ENCODE measurements around the gene TXNRD2. TPM values are rescaled to one million over a fixed set of nuclear protein-coding genes. Genes with fewer than 3 reads are reported as not detected.
"Not testable (repeated sequence)": the region's sequence is repeated elsewhere in the genome, so short reads cannot be mapped to it uniquely, and the experiment has no call there.

TXNRD2 gene
- total RNA-seq, 1 donor from 2014 or later: 0.19 TPM

- Histone ChIP-seq H3K27me3 (no peaks in the 10 kb centered on the region), H4K20me1 (ENCODE audit: low read depth) (no peaks in the 10 kb centered on the region), H3K4me3 (no peak overlapping the region), H3K27ac (no peak overlapping the region), H3K36me3 (no peaks in the 10 kb centered on the region), H3K4me1 (peaks cover 12% of the 10 kb centered on the region), H3F3A (ENCODE audit: low read depth) (peaks cover 6% of the 10 kb centered on the region), H3K79me2 (ENCODE audit: low read depth) (no peaks in the 10 kb centered on the region), H3K9me3 (ENCODE audit: low read depth) (no peaks in the 10 kb centered on the region), H3K9ac (no peak overlapping the region), H2AFZ (replicated peaks) (no peak overlapping the region), H3K4me2 (no peak overlapping the region)
- peaks cover 20% of the 10 kb centered on the region for H3K9me3 Mint-ChIP-seq
- no peak for DNase-seq (ENCODE audit: low spot score)
- TF ChIP-seq EZH2 (IDR thresholded peaks at IDR 0.05) (no peak), EZH2phosphoT487 (IDR thresholded peaks at IDR 0.05) (no peak)
- TF ChIP-seq, protein P1, sequence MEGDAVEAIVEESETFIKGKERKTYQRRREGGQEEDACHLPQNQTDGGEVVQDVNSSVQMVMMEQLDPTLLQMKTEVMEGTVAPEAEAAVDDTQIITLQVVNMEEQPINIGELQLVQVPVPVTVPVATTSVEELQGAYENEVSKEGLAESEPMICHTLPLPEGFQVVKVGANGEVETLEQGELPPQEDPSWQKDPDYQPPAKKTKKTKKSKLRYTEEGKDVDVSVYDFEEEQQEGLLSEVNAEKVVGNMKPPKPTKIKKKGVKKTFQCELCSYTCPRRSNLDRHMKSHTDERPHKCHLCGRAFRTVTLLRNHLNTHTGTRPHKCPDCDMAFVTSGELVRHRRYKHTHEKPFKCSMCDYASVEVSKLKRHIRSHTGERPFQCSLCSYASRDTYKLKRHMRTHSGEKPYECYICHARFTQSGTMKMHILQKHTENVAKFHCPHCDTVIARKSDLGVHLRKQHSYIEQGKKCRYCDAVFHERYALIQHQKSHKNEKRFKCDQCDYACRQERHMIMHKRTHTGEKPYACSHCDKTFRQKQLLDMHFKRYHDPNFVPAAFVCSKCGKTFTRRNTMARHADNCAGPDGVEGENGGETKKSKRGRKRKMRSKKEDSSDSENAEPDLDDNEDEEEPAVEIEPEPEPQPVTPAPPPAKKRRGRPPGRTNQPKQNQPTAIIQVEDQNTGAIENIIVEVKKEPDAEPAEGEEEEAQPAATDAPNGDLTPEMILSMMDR (IDR thresholded peaks at IDR 0.05): no peak
- H3K27me3 Mint-ChIP-seq (ENCODE audit: insufficient read depth, low read depth): peaks cover 14% of the 10 kb centered on the region
- H3K27ac Mint-ChIP-seq: no peak overlapping the region
- peaks cover 22% of the 10 kb centered on the region for H3K4me1 Mint-ChIP-seq
- peaks cover 2% of the 10 kb centered on the region for H3K36me3 Mint-ChIP-seq
- H3K4me3 Mint-ChIP-seq: peak overlapping the region; percentile 48
Observed at GRCh38 chr22:19940536-19941364, 868 bp downstream of the TXNRD2 start.

GRCh38 chr22:19937616-19938473 lies 3.8 kb downstream of the TXNRD2 start:
- Histone ChIP-seq H3K9ac (no peak overlapping the region), H3K4me3 (no peak overlapping the region), H3K79me2 (ENCODE audit: low read depth) (no peaks in the 10 kb centered on the region), H3K36me3 (no peaks in the 10 kb centered on the region), H3F3A (ENCODE audit: low read depth) (no peaks in the 10 kb centered on the region), H3K27me3 (no peaks in the 10 kb centered on the region), H2AFZ (replicated peaks) (no peak overlapping the region), H3K9me3 (ENCODE audit: low read depth) (no peaks in the 10 kb centered on the region), H4K20me1 (ENCODE audit: low read depth) (no peaks in the 10 kb centered on the region), H3K27ac (no peak overlapping the region), H3K4me1 (peaks cover 5% of the 10 kb centered on the region), H3K4me2 (no peak overlapping the region)
- no peaks in the 10 kb centered on the region for H3K36me3 Mint-ChIP-seq
- H3K27me3 Mint-ChIP-seq (ENCODE audit: insufficient read depth, low read depth): peaks cover 11% of the 10 kb centered on the region
- no peak overlapping the region for H3K27ac Mint-ChIP-seq
- H3K4me1 Mint-ChIP-seq: peaks cover 10% of the 10 kb centered on the region
- no peak for TF ChIP-seq EZH2phosphoT487 (IDR thresholded peaks at IDR 0.05)
- TF ChIP-seq, protein P1 (IDR thresholded peaks at IDR 0.05): no peak
- no peak for TF ChIP-seq EZH2 (IDR thresholded peaks at IDR 0.05)
- DNase-seq (ENCODE audit: low spot score): no peak
- no peak overlapping the region for H3K4me3 Mint-ChIP-seq
- peaks cover 23% of the 10 kb centered on the region for H3K9me3 Mint-ChIP-seq

- peaks cover 9% of the 10 kb centered on the region for H3K27me3 Mint-ChIP-seq (ENCODE audit: insufficient read depth, low read depth)
- H3K9me3 ChIP-seq (ENCODE audit: low read depth): no peaks in the 10 kb centered on the region
- no peak overlapping the region for H3K4me3 ChIP-seq
- H3K4me2 ChIP-seq: no peak overlapping the region
- H3K27ac ChIP-seq: no peak overlapping the region
- no peak for DNase-seq (ENCODE audit: low spot score)
- no peak overlapping the region for H3K4me3 Mint-ChIP-seq
- no peaks in the 10 kb centered on the region for H3K79me2 ChIP-seq (ENCODE audit: low read depth)
- no peaks in the 10 kb centered on the region for H4K20me1 ChIP-seq (ENCODE audit: low read depth)
- H3K9me3 Mint-ChIP-seq: peaks cover 21% of the 10 kb centered on the region
- H3F3A ChIP-seq (ENCODE audit: low read depth): no peaks in the 10 kb centered on the region
- TF ChIP-seq EZH2phosphoT487 (IDR thresholded peaks at IDR 0.05): no peak
- no peak for TF ChIP-seq EZH2 (IDR thresholded peaks at IDR 0.05)
- TF ChIP-seq, protein P1 (IDR thresholded peaks at IDR 0.05): no peak
- no peak overlapping the region for H3K27ac Mint-ChIP-seq
- no peaks in the 10 kb centered on the region for H3K4me1 ChIP-seq
- H3K36me3 ChIP-seq: no peaks in the 10 kb centered on the region
- H3K9ac ChIP-seq: no peak overlapping the region
- H3K36me3 Mint-ChIP-seq: no peaks in the 10 kb centered on the region
- H2AFZ ChIP-seq (replicated peaks): no peak overlapping the region
- H3K27me3 ChIP-seq: no peaks in the 10 kb centered on the region
- H3K4me1 Mint-ChIP-seq: no peaks in the 10 kb centered on the region
Observed at GRCh38 chr22:19936513-19936912, 5.1 kb downstream of the TXNRD2 start.

DNA sequence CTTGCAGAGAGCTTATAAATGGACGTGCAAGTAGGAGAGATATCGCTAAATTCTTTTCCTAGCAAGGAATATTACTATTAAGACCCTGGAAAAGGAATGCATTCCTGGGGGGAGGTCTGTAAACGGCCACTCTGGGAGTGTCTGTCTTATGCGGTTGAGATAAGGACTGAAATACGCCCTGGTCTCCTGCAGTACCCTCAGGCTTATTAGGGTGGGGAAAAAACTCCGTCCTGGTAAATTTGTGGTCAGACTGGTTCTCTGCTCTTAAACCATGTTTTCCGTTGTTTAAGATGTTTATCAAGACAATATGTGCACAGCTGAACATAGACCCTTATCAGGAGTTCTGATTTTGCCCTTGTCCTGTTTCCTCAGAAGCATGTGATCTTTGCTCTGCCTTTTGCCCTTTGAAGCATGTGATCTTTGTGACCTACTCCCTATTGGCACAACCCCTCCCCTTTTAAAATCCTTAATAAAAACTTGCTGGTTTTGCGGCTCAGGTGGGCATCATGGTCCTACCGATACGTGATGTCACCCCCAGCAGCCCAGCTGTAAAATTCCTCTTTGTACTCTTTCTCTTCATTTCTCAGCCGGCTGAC lies 6.4 kb downstream of the TXNRD2 start:
- not testable (repeated sequence) for DNase-seq (ENCODE audit: low spot score); H3K79me2 ChIP-seq (ENCODE audit: low read depth); H3K27me3 Mint-ChIP-seq (ENCODE audit: insufficient read depth, low read depth); H3K4me2 ChIP-seq; H3K4me3 ChIP-seq; H3K9ac ChIP-seq; H3K36me3 ChIP-seq; H3K27me3 ChIP-seq; H3K27ac ChIP-seq; H4K20me1 ChIP-seq (ENCODE audit: low read depth); H2AFZ ChIP-seq (replicated peaks); H3K4me1 Mint-ChIP-seq; H3K36me3 Mint-ChIP-seq; H3F3A ChIP-seq (ENCODE audit: low read depth); H3K4me1 ChIP-seq; H3K27ac Mint-ChIP-seq; H3K9me3 ChIP-seq (ENCODE audit: low read depth); H3K4me3 Mint-ChIP-seq
- peaks cover 21% of the 10 kb centered on the region for H3K9me3 Mint-ChIP-seq
